PC-3 (cell line): ENCODE data around the gene NUP153.
"Not testable (repeated sequence)": the region's sequence is repeated elsewhere in the genome, so short reads cannot be mapped to it uniquely, and the experiment has no call there.

ENCODE experiments used
- CTCF ChIP-seq: fragments of 300-600 bp; sonication (generic); conservative IDR thresholded peaks from 2 replicates; pipeline ENCODE4 v1.5.1; 2017; ENCODE audit warnings: antibody characterized with exemption, low read depth, mild to moderate bottlenecking, low read length
- EZH2 ChIP-seq: fragments of 300-600 bp; sonication (generic); IDR thresholded peaks from one replicate; pipeline ENCODE4 v1.6.1; 2017; ENCODE audit warnings: antibody characterized with exemption, mild to moderate bottlenecking, low read length; ENCODE audit not compliant: unreplicated experiment
- EZH2phosphoT487 ChIP-seq: fragments of 300-600 bp; sonication (generic); IDR thresholded peaks from 2 replicates; pipeline ENCODE4 v1.6.1; 2018; ENCODE audit warnings: mild to moderate bottlenecking, antibody characterized with exemption, low read length, borderline replicate concordance

GRCh38 chr6:17735311-17735710 lies 28.6 kb upstream of the NUP153 start:
- not testable (repeated sequence) for TF ChIP-seq CTCF, EZH2, EZH2phosphoT487
